GM23338 (cell line): ENCODE results near the gene GABRE. TPM values are rescaled to one million over a fixed set of nuclear protein-coding genes. Genes with fewer than 3 reads are reported as not detected.

Experiments used
- ATAC-seq: fragments of 200-7000 bp; cut with Tn5 transposase; 3 replicates; pipeline ENCODE4 v1.9.1; 2020
- DNase-seq: peaks from one replicate; pipeline ENCODE4 v3.0.0-alpha.2; 2015; ENCODE audit warnings: low spot score
- H2AFZ ChIP-seq: fragments of 200-600 bp; sonication (generic); 2 replicates; pipeline ENCODE4 v1.8.0; 2016; ENCODE audit warnings: antibody characterized with exemption, mild to moderate bottlenecking, moderate library complexity
- H3F3A ChIP-seq: fragments of 200-600 bp; sonication (generic); replicated peaks from 2 replicates; pipeline ENCODE4 v1.8.0; 2017; ENCODE audit warnings: antibody characterized with exemption, mixed run types, low read depth
- H3K27ac ChIP-seq: fragments of 200-600 bp; sonication (generic); 2 replicates; pipeline ENCODE4 v1.6.1; 2016; ENCODE audit warnings: low read depth
- H3K27me3 ChIP-seq: fragments of 200-600 bp; sonication (generic); 2 replicates; pipeline ENCODE4 v1.8.0; 2016; ENCODE audit warnings: mild to moderate bottlenecking, mixed run types, moderate library complexity; ENCODE audit not compliant: insufficient read depth
- H3K36me3 ChIP-seq: fragments of 200-600 bp; sonication (generic); 2 replicates; pipeline ENCODE4 v1.8.0; 2016; ENCODE audit warnings: mild to moderate bottlenecking; ENCODE audit not compliant: insufficient read depth
- H3K4me1 ChIP-seq: fragments of 200-600 bp; sonication (generic); 2 replicates; pipeline ENCODE4 v1.8.0; 2016; ENCODE audit warnings: mild to moderate bottlenecking, moderate library complexity; ENCODE audit not compliant: insufficient read depth
- H3K4me2 ChIP-seq: fragments of 200-600 bp; sonication (generic); 2 replicates; pipeline ENCODE4 v1.7.1; 2017; ENCODE audit warnings: mixed run types
- H3K4me3 ChIP-seq: fragments of 200-600 bp; sonication (generic); 2 replicates; pipeline ENCODE4 v1.6.1; 2016; ENCODE audit warnings: mixed run types
- H3K79me2 ChIP-seq: fragments of 200-600 bp; sonication (generic); replicated peaks from 2 replicates; pipeline ENCODE4 v1.8.0; 2017; ENCODE audit warnings: mild to moderate bottlenecking; ENCODE audit not compliant: insufficient read depth
- H3K9me2 ChIP-seq: fragments of 200-600 bp; sonication (generic); 2 replicates; pipeline ENCODE4 v1.8.0; 2017; ENCODE audit not compliant: insufficient read depth
- H4K20me1 ChIP-seq: fragments of 200-600 bp; sonication (generic); replicated peaks from 2 replicates; pipeline ENCODE4 v1.8.0; 2017; ENCODE audit warnings: mild to moderate bottlenecking; ENCODE audit not compliant: insufficient read depth
- H3K27ac Mint-ChIP-seq: 2 replicates; pipeline ENCODE4 v1.8.0; 2020; ENCODE audit warnings: inconsistent platforms, mild to moderate bottlenecking, moderate library complexity, mixed read lengths
- H3K27me3 Mint-ChIP-seq: 3 replicates; pipeline ENCODE4 v1.8.0; 2022; ENCODE audit warnings: low read depth, mild to moderate bottlenecking, moderate library complexity, mixed read lengths, inconsistent platforms; ENCODE audit not compliant: insufficient read depth, poor library complexity
- H3K36me3 Mint-ChIP-seq: 3 replicates; pipeline ENCODE4 v1.8.0; 2021; ENCODE audit warnings: low read depth, mild to moderate bottlenecking, inconsistent platforms, moderate library complexity, mixed read lengths
- H3K4me1 Mint-ChIP-seq: 3 replicates; pipeline ENCODE4 v1.8.0; 2020; ENCODE audit warnings: mild to moderate bottlenecking, inconsistent platforms, mixed read lengths
- H3K4me3 Mint-ChIP-seq: 3 replicates; pipeline ENCODE4 v1.8.0; 2021; ENCODE audit warnings: moderate library complexity, mild to moderate bottlenecking, inconsistent platforms, mixed read lengths
- H3K9me3 Mint-ChIP-seq: 3 replicates; pipeline ENCODE4 v1.8.0; 2020; ENCODE audit warnings: moderate library complexity, mild to moderate bottlenecking, inconsistent platforms, mixed read lengths
- CREB1 ChIP-seq: fragments of 250-450 bp; sonication (Bioruptor Pico); IDR thresholded peaks from 2 replicates; pipeline ENCODE4 v1.5.0; 2020; ENCODE audit warnings: low read depth, mild to moderate bottlenecking, moderate library complexity
- CTCF ChIP-seq, 2 experiments: fragments of 200-600 bp in 1 of 2; sonication (generic) in 1 of 2; conservative IDR thresholded peaks; 2 replicates each; pipeline versions ENCODE4 v1.5.1 to v1.6.1; 2016 to 2017; ENCODE audit warnings: antibody characterized with exemption in 2 of 2, low read depth in 2 of 2, mild to moderate bottlenecking in 2 of 2, moderate library complexity in 1 of 2
- ETS1 ChIP-seq: IDR thresholded peaks from 2 replicates; pipeline ENCODE4 v1.6.1; 2016; ENCODE audit warnings: antibody characterized with exemption
- EZH2 ChIP-seq: fragments of 200-600 bp; sonication (generic); IDR thresholded peaks from one replicate; pipeline ENCODE4 v1.8.0; 2017; ENCODE audit warnings: antibody characterized with exemption, mild to moderate bottlenecking, low read depth; ENCODE audit not compliant: unreplicated experiment
- JUNB ChIP-seq: IDR thresholded peaks from one replicate; pipeline ENCODE4 v1.6.1; 2016; ENCODE audit warnings: antibody characterized with exemption; ENCODE audit not compliant: unreplicated experiment
- NANOG ChIP-seq: IDR thresholded peaks from 2 replicates; pipeline ENCODE4 v1.6.1; 2016; ENCODE audit warnings: antibody characterized with exemption, borderline replicate concordance
- POLR2AphosphoS5 ChIP-seq: IDR thresholded peaks from 2 replicates; pipeline ENCODE4 v1.6.1; 2016; ENCODE audit warnings: antibody characterized with exemption, low read depth
- STAT1 ChIP-seq: IDR thresholded peaks from one replicate; pipeline ENCODE4 v1.6.1; 2016; ENCODE audit warnings: antibody characterized with exemption; ENCODE audit not compliant: unreplicated experiment
- ZNF114 ChIP-seq: fragments of 250-450 bp; sonication (Bioruptor Pico); IDR thresholded peaks from 2 replicates; pipeline ENCODE4 v1.5.0; 2020; ENCODE audit warnings: mild to moderate bottlenecking, moderate library complexity
- polyA plus RNA-seq: library from polyadenylated mRNA; unstranded; fragments of >200 nt; fragmentation: Nextera tagmentation; extraction: Ambion mirVana; gene quantifications from 2 replicates; pipeline ENCODE4 v1.2.1, GENCODE V29; 2016
- total RNA-seq: library from RNA; depleted of rRNA; stranded (reverse); fragments of >200 nt; shearing (Covaris generic); gene quantifications from 2 replicates; pipeline ENCODE4 v1.2.3, GENCODE V29; 2014
- TF ChIP-seq, protein P1 (sequence below): IDR thresholded peaks from one replicate; pipeline ENCODE4 v1.6.1; 2018; ENCODE audit warnings: antibody characterized with exemption; ENCODE audit not compliant: unreplicated experiment

The GABRE gene
- total and polyA plus RNA-seq, 2 experiments from 2014 or later: 4.9 to 8.3 TPM

DNA sequence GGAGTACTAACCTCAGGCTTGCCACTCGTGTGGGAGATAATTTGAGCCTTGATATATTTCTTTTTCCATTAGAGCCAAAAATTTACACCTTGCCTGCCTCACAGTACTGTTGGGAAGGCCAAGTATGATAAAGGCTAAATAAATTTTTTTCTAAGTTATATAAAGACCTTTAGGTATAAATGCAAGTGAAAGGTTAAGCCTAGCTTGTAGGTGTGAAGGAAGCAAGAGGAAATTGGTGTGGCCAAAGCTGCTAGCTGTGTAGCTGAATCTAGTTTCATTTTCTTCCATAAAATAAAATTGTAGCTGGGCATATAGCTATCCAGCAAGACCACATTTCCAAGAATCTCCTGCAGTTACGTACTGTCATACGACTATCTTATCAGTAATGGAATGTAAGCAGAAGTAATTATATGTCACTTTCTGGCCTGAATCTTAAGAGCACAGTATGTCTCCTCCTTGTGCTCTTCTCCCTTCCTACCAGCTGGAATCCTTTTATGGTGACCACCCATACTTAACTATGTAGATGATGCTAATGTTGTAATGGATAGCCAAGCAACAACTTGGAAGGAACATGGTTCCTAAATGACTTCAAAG, 14.3 kb upstream of the GABRE start:
- H3K79me2 ChIP-seq: no peaks in the 10 kb centered on the region
- no peaks in the 10 kb centered on the region for H4K20me1 ChIP-seq
- Mint-ChIP-seq H3K4me1 (no peaks in the 10 kb centered on the region), H3K9me3 (no peaks in the 10 kb centered on the region), H3K27ac (no peak overlapping the region), H3K27me3 (no peaks in the 10 kb centered on the region), H3K4me3 (no peak overlapping the region), H3K36me3 (no peaks in the 10 kb centered on the region)
- no peaks in the 10 kb centered on the region for H3K9me2 ChIP-seq
- H3K4me1 ChIP-seq: no peaks in the 10 kb centered on the region
- H3K27ac ChIP-seq: no peak overlapping the region
- no peak for TF ChIP-seq ETS1
- TF ChIP-seq, protein P1, sequence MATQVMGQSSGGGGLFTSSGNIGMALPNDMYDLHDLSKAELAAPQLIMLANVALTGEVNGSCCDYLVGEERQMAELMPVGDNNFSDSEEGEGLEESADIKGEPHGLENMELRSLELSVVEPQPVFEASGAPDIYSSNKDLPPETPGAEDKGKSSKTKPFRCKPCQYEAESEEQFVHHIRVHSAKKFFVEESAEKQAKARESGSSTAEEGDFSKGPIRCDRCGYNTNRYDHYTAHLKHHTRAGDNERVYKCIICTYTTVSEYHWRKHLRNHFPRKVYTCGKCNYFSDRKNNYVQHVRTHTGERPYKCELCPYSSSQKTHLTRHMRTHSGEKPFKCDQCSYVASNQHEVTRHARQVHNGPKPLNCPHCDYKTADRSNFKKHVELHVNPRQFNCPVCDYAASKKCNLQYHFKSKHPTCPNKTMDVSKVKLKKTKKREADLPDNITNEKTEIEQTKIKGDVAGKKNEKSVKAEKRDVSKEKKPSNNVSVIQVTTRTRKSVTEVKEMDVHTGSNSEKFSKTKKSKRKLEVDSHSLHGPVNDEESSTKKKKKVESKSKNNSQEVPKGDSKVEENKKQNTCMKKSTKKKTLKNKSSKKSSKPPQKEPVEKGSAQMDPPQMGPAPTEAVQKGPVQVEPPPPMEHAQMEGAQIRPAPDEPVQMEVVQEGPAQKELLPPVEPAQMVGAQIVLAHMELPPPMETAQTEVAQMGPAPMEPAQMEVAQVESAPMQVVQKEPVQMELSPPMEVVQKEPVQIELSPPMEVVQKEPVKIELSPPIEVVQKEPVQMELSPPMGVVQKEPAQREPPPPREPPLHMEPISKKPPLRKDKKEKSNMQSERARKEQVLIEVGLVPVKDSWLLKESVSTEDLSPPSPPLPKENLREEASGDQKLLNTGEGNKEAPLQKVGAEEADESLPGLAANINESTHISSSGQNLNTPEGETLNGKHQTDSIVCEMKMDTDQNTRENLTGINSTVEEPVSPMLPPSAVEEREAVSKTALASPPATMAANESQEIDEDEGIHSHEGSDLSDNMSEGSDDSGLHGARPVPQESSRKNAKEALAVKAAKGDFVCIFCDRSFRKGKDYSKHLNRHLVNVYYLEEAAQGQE: no peak
- no peak for TF ChIP-seq ZNF114 (CRISPR knock-in tag)
- no peak for TF ChIP-seq EZH2
- DNase-seq (no peak), ATAC-seq (no peak)
- H3K4me2 ChIP-seq: no peak overlapping the region
- no peaks in the 10 kb centered on the region for H3K27me3 ChIP-seq
- H3K4me3 ChIP-seq: no peak overlapping the region
- H2AFZ ChIP-seq: no peak overlapping the region
- no peaks in the 10 kb centered on the region for H3F3A ChIP-seq
- no peaks in the 10 kb centered on the region for H3K36me3 ChIP-seq

GRCh38 chrX:151987108-151987507, 12.6 kb upstream of the GABRE start:
- H3K9me2 ChIP-seq: no peaks in the 10 kb centered on the region
- no peaks in the 10 kb centered on the region for H4K20me1 ChIP-seq
- DNase-seq (no peak), ATAC-seq (no peak)
- H3K4me3 ChIP-seq: no peak overlapping the region
- Mint-ChIP-seq H3K4me3 (no peak overlapping the region), H3K27ac (no peak overlapping the region), H3K27me3 (no peaks in the 10 kb centered on the region), H3K9me3 (no peaks in the 10 kb centered on the region), H3K4me1 (no peaks in the 10 kb centered on the region), H3K36me3 (no peaks in the 10 kb centered on the region)
- TF ChIP-seq CREB1 (CRISPR knock-in tag) (no peak), POLR2AphosphoS5 (no peak)
- H3K4me2 ChIP-seq: no peak overlapping the region
- no peaks in the 10 kb centered on the region for H3K36me3 ChIP-seq
- no peaks in the 10 kb centered on the region for H3F3A ChIP-seq
- no peaks in the 10 kb centered on the region for H3K4me1 ChIP-seq
- no peak overlapping the region for H3K27ac ChIP-seq
- H3K79me2 ChIP-seq: no peaks in the 10 kb centered on the region
- no peak overlapping the region for H2AFZ ChIP-seq
- H3K27me3 ChIP-seq: no peaks in the 10 kb centered on the region

- no peak overlapping the region for H3K4me2 ChIP-seq
- no peaks in the 10 kb centered on the region for H3K27me3 Mint-ChIP-seq
- H3F3A ChIP-seq: no peaks in the 10 kb centered on the region
- no peaks in the 10 kb centered on the region for H3K9me2 ChIP-seq
- no peak overlapping the region for H3K27ac ChIP-seq
- no peak overlapping the region for H2AFZ ChIP-seq
- no peaks in the 10 kb centered on the region for H3K36me3 Mint-ChIP-seq
- H3K27me3 ChIP-seq: no peaks in the 10 kb centered on the region
- no peaks in the 10 kb centered on the region for H3K9me3 Mint-ChIP-seq
- H3K4me1 ChIP-seq: no peaks in the 10 kb centered on the region
- H4K20me1 ChIP-seq: no peaks in the 10 kb centered on the region
- H3K36me3 ChIP-seq: no peaks in the 10 kb centered on the region
- no peaks in the 10 kb centered on the region for H3K79me2 ChIP-seq
- ATAC-seq (no peak), DNase-seq (no peak)
- no peak overlapping the region for H3K27ac Mint-ChIP-seq
- no peaks in the 10 kb centered on the region for H3K4me1 Mint-ChIP-seq
- no peak overlapping the region for H3K4me3 ChIP-seq
- no peak overlapping the region for H3K4me3 Mint-ChIP-seq
- no peak for TF ChIP-seq CREB1 (CRISPR knock-in tag)
- TF ChIP-seq CTCF (conservative IDR thresholded peaks at IDR 0.05; ENCODE audit: low read depth in 2 of 2): no peak
- no peak for TF ChIP-seq POLR2AphosphoS5
- no peak for TF ChIP-seq JUNB
- no peak for TF ChIP-seq NANOG
- no peak for TF ChIP-seq EZH2
- no peak for TF ChIP-seq ETS1
- no peak for TF ChIP-seq STAT1
These were observed 11.5 kb upstream of the GABRE start for GRCh38 chrX:151985955-151986354.
